A549 treated with DMSO at 1 μM for 4 hours (cell line): ENCODE data around the gene PNMA8C. TPM values are rescaled to one million over a fixed set of nuclear protein-coding genes. Genes with fewer than 3 reads are reported as not detected.

Experiments
- total RNA-seq: library from RNA; stranded (reverse); fragments of 200-300 nt; extraction: Qiagen RNA extraction; gene quantifications from 5 replicates; pipeline ENCODE4 v1.2.3, GENCODE V29; 2022; ENCODE audit warnings: low read depth

The PNMA8C gene
- not detected in 5 replicates for total RNA-seq

DNA sequence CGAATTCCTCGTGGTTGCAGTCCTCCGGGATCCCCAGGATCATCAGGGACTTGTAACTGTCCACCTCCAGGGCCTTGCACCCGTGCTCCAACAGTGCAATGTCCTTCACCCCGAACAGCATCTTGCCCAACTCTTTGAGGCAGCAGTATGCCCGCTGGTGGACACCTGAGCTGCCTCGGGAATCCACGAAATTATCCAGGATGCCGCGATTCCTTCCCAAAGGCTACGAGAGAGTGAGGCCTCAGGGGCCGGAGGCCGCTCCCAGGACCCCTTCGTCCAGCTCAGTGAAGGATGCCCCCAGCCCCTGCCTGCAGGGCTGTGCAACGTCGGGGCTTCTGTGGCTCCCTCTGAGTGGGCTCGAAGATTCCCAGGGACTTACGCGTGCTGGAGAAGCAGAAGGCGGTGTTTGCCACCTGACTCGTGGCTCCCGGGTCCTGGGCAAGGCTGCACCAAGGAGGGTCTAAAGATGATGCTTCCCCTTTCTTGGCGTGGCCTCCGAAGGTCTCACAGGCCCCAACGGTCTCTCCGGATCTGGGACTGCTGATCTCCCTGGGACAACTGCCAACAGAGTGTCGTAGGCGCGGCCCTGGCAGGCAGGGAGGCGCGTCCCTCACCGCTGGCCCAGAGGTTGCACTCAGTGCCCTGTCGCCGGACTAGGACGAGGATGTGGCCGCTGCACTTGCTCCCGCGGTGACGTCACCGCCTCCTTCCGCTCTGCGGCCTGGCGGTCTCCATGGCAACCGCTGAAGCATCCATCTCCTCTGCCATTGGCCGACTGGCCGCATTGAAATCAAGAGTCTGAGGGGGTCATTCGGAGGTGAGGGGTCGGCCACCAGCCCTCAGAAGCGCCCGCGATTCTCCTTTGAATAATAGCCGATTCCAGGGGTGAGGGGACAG lies at the start of gene PNMA8C:
PNMA8C (minus strand) TSS at position 698 of the 897 bp plus-strand sequence; CDS start at position 121, 577 bp downstream.

GRCh38 chr19:46471116-46471733 lies 42.5 kb upstream of the PNMA8C start, which contains the start of gene PNMA8A:
Gene PNMA8A (minus strand): TSS chr19:46471563. CDS start chr19:46471035, 528 bp downstream.

GRCh38 chr19:46413262-46414031 lies 15.3 kb downstream of the PNMA8C start, which contains the start of gene CCDC8:
Gene CCDC8 (minus strand): TSS chr19:46413564. CDS start chr19:46412810, 754 bp downstream.

Other genes starting within 250 kb of the PNMA8C start
- gene IGFL1, start 199.2 kb downstream of the PNMA8C start, total RNA-seq = 2.3 to 3.1 TPM (median 2.6 TPM) in 5 replicates
- not detected in 5 replicates for gene HIF3A, start 131.9 kb downstream of the PNMA8C start, total RNA-seq
- gene PPP5C, start 81.8 kb downstream of the PNMA8C start, total RNA-seq = 82.2 to 89.7 TPM (median 85.3 TPM) in 5 replicates
- not detected in 5 replicates for gene CCDC8, start 15.4 kb downstream of the PNMA8C start, total RNA-seq
- gene PNMA8A, start 42.6 kb upstream of the PNMA8C start, total RNA-seq = 10.8 to 13.1 TPM (median 11.8 TPM) in 5 replicates
- gene PNMA8B, start 66.9 kb upstream of the PNMA8C start, total RNA-seq = not detected in 5 replicates
- 190 to 272 TPM (median 235 TPM) in 5 replicates for gene CALM3, start 172.4 kb upstream of the PNMA8C start, total RNA-seq
- 0.05 to 0.10 TPM (median 0.08 TPM) in 3 of 5 replicates, not detected in the others for gene PTGIR, start 196.2 kb upstream of the PNMA8C start, total RNA-seq
- gene GNG8, start 207.3 kb upstream of the PNMA8C start, total RNA-seq = not detected in 5 replicates
- 0.27 to 0.49 TPM (median 0.32 TPM) in 5 replicates for gene DACT3, start 232.2 kb upstream of the PNMA8C start, total RNA-seq